ENCODE data around the gene NME5. TPM values are rescaled to one million over a fixed set of nuclear protein-coding genes. Genes with fewer than 3 reads are reported as not detected.

The NME5 gene
- total and polyA plus RNA-seq, 2 of the 13 experiments (the other 11 are each of a cell fraction or from before 2014, with no cell fraction given) = 0.18 TPM; not detected in 1

GRCh38 chr5:138095100-138095907 is 43.9 kb downstream of the NME5 start (continued):
- TF ChIP-seq ZMYM4 (CRISPR knock-in tag; IDR thresholded peaks at IDR 0.05) (peak; percentile 36; the same call in 1 of the 2 replicates), FUBP1 (CRISPR knock-in tag; IDR thresholded peaks at IDR 0.05; ENCODE audit: borderline replicate concordance) (no peak), NR1H2 (CRISPR knock-in tag; IDR thresholded peaks at IDR 0.05; ENCODE audit: borderline replicate concordance, low read depth) (no peak), FOXA3 (CRISPR knock-in tag; IDR thresholded peaks at IDR 0.05) (0 out of 2 replicates have a peak, but pooled peaks have one; percentile 57), ZFYVE20 (CRISPR knock-in tag; IDR thresholded peaks at IDR 0.05; ENCODE audit: borderline replicate concordance, low read depth) (no peak), CTCF (CRISPR knock-in tag; IDR thresholded peaks at IDR 0.05) (no peak), ZBTB4 (CRISPR knock-in tag; IDR thresholded peaks at IDR 0.05; ENCODE audit: borderline replicate concordance) (no peak), ZZZ3 (CRISPR knock-in tag; IDR thresholded peaks at IDR 0.05; ENCODE audit: borderline replicate concordance) (no peak), ZNF790 (CRISPR knock-in tag; IDR thresholded peaks at IDR 0.05; ENCODE audit: borderline replicate concordance) (no peak), ARNT2 (CRISPR knock-in tag; IDR thresholded peaks at IDR 0.05; ENCODE audit: low read depth) (no peak), ZNF160 (CRISPR knock-in tag; IDR thresholded peaks at IDR 0.05) (no peak), TARDBP (CRISPR knock-in tag; IDR thresholded peaks at IDR 0.05) (0 out of 2 replicates have a peak, but pooled peaks have one; percentile 43), ZFX (CRISPR knock-in tag; IDR thresholded peaks at IDR 0.05; ENCODE audit: low read depth) (no peak), HNF4A (CRISPR knock-in tag; IDR thresholded peaks at IDR 0.05) (peak; percentile 86), CCAR2 (optimal IDR thresholded peaks at IDR 0.05; ENCODE audit: low read depth, low read length) (no peak), ZKSCAN8 (CRISPR knock-in tag; IDR thresholded peaks at IDR 0.05; ENCODE audit: borderline replicate concordance) (no peak), POLR2A (IDR thresholded peaks at IDR 0.05; ENCODE audit: insufficient read depth in 1 of 2, low read depth in 2 of 2, low read length in 2 of 2) (no peak)
